ENCODE measurements around the gene ULK4.

ULK4 gene

GRCh38 chr3:41220906-41221677 lies 740.8 kb downstream of the ULK4 start:
- no peak overlapping the region for H2AK5ac ChIP-seq (ENCODE audit: low read length)
- no peaks in the 10 kb centered on the region for H3K27me3 ChIP-seq (ENCODE audit: insufficient read depth, low read length, poor library complexity)
- H4K5ac ChIP-seq (ENCODE audit: low read length) = no peak overlapping the region
- no peak overlapping the region for H2BK120ac ChIP-seq (ENCODE audit: low read depth, low read length)
- no peak overlapping the region for H3K23ac ChIP-seq (ENCODE audit: low read length)
- no peak overlapping the region for H3K27ac ChIP-seq (ENCODE audit: low read depth, low read length)
- H3K4me1 ChIP-seq (ENCODE audit: control insufficient read depth, low read depth, low read length) = no peaks in the 10 kb centered on the region
- no peak overlapping the region for H3K9ac ChIP-seq (ENCODE audit: low read length)
- no CpG with 5 or more reads among the region's 7 CpGs for WGBS (ENCODE audit: extremely low coverage, insufficient coverage, low lambda C conversion rate)
- no peak overlapping the region for H4K8ac ChIP-seq (ENCODE audit: low read depth, low read length)
- DNase-seq = no peak
- no peak overlapping the region for H3K56ac ChIP-seq (ENCODE audit: low read length)
- H3K36me3 ChIP-seq (ENCODE audit: control insufficient read depth, insufficient read depth, low read length) = peaks cover 13% of the 10 kb centered on the region
- no peak overlapping the region for H3K4ac ChIP-seq (ENCODE audit: low read depth, low read length)
- no peak overlapping the region for H3K4me2 ChIP-seq (ENCODE audit: low read length)
- no peak overlapping the region for H3K18ac ChIP-seq (ENCODE audit: low read length)
- no peak overlapping the region for H2BK5ac ChIP-seq (ENCODE audit: low read length)
- peaks cover 60% of the 10 kb centered on the region for H3K79me2 ChIP-seq (ENCODE audit: control insufficient read depth, insufficient read depth, low read length)
- H2BK15ac ChIP-seq (replicated peaks; ENCODE audit: low read depth) = no peak overlapping the region
- peaks cover 7% of the 10 kb centered on the region for H3K79me1 ChIP-seq (ENCODE audit: low read length)
- no peak overlapping the region for H3K4me3 ChIP-seq (ENCODE audit: low read length)

- Histone ChIP-seq H3K27ac (ENCODE audit: low read depth, low read length) (no peak overlapping the region), H3K79me2 (ENCODE audit: control insufficient read depth, insufficient read depth, low read length) (peaks cover 60% of the 10 kb centered on the region), H3K36me3 (ENCODE audit: control insufficient read depth, insufficient read depth, low read length) (peaks cover 2% of the 10 kb centered on the region), H3K4ac (ENCODE audit: low read depth, low read length) (no peak overlapping the region), H2AK5ac (ENCODE audit: low read length) (no peak overlapping the region), H3K9ac (ENCODE audit: low read length) (no peak overlapping the region), H4K8ac (ENCODE audit: low read depth, low read length) (no peak overlapping the region), H4K5ac (ENCODE audit: low read length) (no peak overlapping the region), H3K4me1 (ENCODE audit: control insufficient read depth, low read depth, low read length) (no peaks in the 10 kb centered on the region), H3K23ac (ENCODE audit: low read length) (no peak overlapping the region), H3K18ac (ENCODE audit: low read length) (no peak overlapping the region), H3K4me2 (ENCODE audit: low read length) (no peak overlapping the region), H2BK5ac (ENCODE audit: low read length) (no peak overlapping the region), H2BK15ac (replicated peaks; ENCODE audit: low read depth) (no peak overlapping the region), H2BK120ac (ENCODE audit: low read depth, low read length) (no peak overlapping the region), H3K79me1 (ENCODE audit: low read length) (peaks cover 2% of the 10 kb centered on the region), H3K4me3 (ENCODE audit: low read length) (no peak overlapping the region), H3K27me3 (ENCODE audit: insufficient read depth, low read length, poor library complexity) (no peaks in the 10 kb centered on the region), H3K56ac (ENCODE audit: low read length) (no peak overlapping the region)
- no peak for DNase-seq
- WGBS (ENCODE audit: extremely low coverage, insufficient coverage, low lambda C conversion rate) = no CpG with 5 or more reads among the region's 1 CpG
Observed at GRCh38 chr3:41219424-41219823, 742.5 kb downstream of the ULK4 start.

DNA sequence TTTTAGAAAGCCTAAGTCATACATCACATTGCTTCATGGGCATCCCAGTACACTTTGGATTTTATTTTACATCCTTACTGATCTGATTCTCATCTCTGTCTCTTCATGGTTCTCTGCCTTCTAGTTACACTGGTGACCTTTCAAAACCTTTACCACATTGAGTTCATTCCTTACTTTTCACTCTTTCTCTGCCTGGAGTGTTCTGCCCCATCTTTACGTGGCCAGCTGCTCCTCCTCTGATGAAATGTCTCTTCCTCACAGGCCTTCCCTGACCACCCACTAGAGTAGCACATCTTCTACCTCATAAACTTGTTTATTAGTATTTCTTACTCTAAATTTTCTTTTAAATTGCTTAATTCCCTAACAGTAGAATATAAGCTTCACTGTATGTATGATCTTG lies 744.9 kb downstream of the ULK4 start:
- Histone ChIP-seq H3K79me1 (ENCODE audit: low read length) (no peaks in the 10 kb centered on the region), H4K5ac (ENCODE audit: low read length) (no peak overlapping the region), H3K23ac (ENCODE audit: low read length) (no peak overlapping the region), H2BK15ac (replicated peaks; ENCODE audit: low read depth) (no peak overlapping the region), H2BK5ac (ENCODE audit: low read length) (no peak overlapping the region), H3K56ac (ENCODE audit: low read length) (no peak overlapping the region), H3K4ac (ENCODE audit: low read depth, low read length) (no peak overlapping the region), H3K9ac (ENCODE audit: low read length) (no peak overlapping the region), H3K27ac (ENCODE audit: low read depth, low read length) (no peak overlapping the region), H3K4me1 (ENCODE audit: control insufficient read depth, low read depth, low read length) (peaks cover 2% of the 10 kb centered on the region), H3K18ac (ENCODE audit: low read length) (no peak overlapping the region), H2AK5ac (ENCODE audit: low read length) (no peak overlapping the region), H4K8ac (ENCODE audit: low read depth, low read length) (no peak overlapping the region), H3K4me3 (ENCODE audit: low read length) (no peak overlapping the region), H2BK120ac (ENCODE audit: low read depth, low read length) (no peak overlapping the region), H3K36me3 (ENCODE audit: control insufficient read depth, insufficient read depth, low read length) (no peaks in the 10 kb centered on the region), H3K27me3 (ENCODE audit: insufficient read depth, low read length, poor library complexity) (no peaks in the 10 kb centered on the region), H3K4me2 (ENCODE audit: low read length) (no peak overlapping the region), H3K79me2 (ENCODE audit: control insufficient read depth, insufficient read depth, low read length) (peaks cover 68% of the 10 kb centered on the region)
- no peak for DNase-seq
- no CpG with 5 or more reads among the region's 1 CpG for WGBS (ENCODE audit: extremely low coverage, insufficient coverage, low lambda C conversion rate)

GRCh38 chr3:41216422-41216821 lies 745.5 kb downstream of the ULK4 start:
- Histone ChIP-seq H3K9ac (ENCODE audit: low read length) (no peak overlapping the region), H3K36me3 (ENCODE audit: control insufficient read depth, insufficient read depth, low read length) (no peaks in the 10 kb centered on the region), H3K4me3 (ENCODE audit: low read length) (no peak overlapping the region), H3K4me1 (ENCODE audit: control insufficient read depth, low read depth, low read length) (peaks cover 2% of the 10 kb centered on the region), H3K4me2 (ENCODE audit: low read length) (no peak overlapping the region), H3K27me3 (ENCODE audit: insufficient read depth, low read length, poor library complexity) (no peaks in the 10 kb centered on the region), H2BK5ac (ENCODE audit: low read length) (no peak overlapping the region), H3K4ac (ENCODE audit: low read depth, low read length) (no peak overlapping the region), H3K18ac (ENCODE audit: low read length) (no peak overlapping the region), H3K27ac (ENCODE audit: low read depth, low read length) (no peak overlapping the region), H3K56ac (ENCODE audit: low read length) (no peak overlapping the region), H2BK120ac (ENCODE audit: low read depth, low read length) (no peak overlapping the region), H2BK15ac (replicated peaks; ENCODE audit: low read depth) (no peak overlapping the region), H4K8ac (ENCODE audit: low read depth, low read length) (no peak overlapping the region), H4K5ac (ENCODE audit: low read length) (no peak overlapping the region), H3K79me1 (ENCODE audit: low read length) (no peaks in the 10 kb centered on the region), H2AK5ac (ENCODE audit: low read length) (no peak overlapping the region), H3K79me2 (ENCODE audit: control insufficient read depth, insufficient read depth, low read length) (peaks cover 69% of the 10 kb centered on the region), H3K23ac (ENCODE audit: low read length) (no peak overlapping the region)
- no CpG with 5 or more reads among the region's 2 CpGs for WGBS (ENCODE audit: extremely low coverage, insufficient coverage, low lambda C conversion rate)
- DNase-seq = no peak

GRCh38 chr3:41213588-41213987 lies 748.3 kb downstream of the ULK4 start:
- H4K8ac ChIP-seq (ENCODE audit: low read depth, low read length) = no peak overlapping the region
- no peak overlapping the region for H3K56ac ChIP-seq (ENCODE audit: low read length)
- H2BK120ac ChIP-seq (ENCODE audit: low read depth, low read length) = no peak overlapping the region
- no peak overlapping the region for H4K5ac ChIP-seq (ENCODE audit: low read length)
- peaks cover 2% of the 10 kb centered on the region for H3K4me1 ChIP-seq (ENCODE audit: control insufficient read depth, low read depth, low read length)
- no peak overlapping the region for H2BK5ac ChIP-seq (ENCODE audit: low read length)
- peaks cover 78% of the 10 kb centered on the region for H3K79me2 ChIP-seq (ENCODE audit: control insufficient read depth, insufficient read depth, low read length)
- H3K4me3 ChIP-seq (ENCODE audit: low read length) = no peak overlapping the region
- H3K18ac ChIP-seq (ENCODE audit: low read length) = no peak overlapping the region
- H3K27ac ChIP-seq (ENCODE audit: low read depth, low read length) = no peak overlapping the region
- H2BK15ac ChIP-seq (replicated peaks; ENCODE audit: low read depth) = no peak overlapping the region
- H3K9ac ChIP-seq (ENCODE audit: low read length) = no peak overlapping the region
- H2AK5ac ChIP-seq (ENCODE audit: low read length) = no peak overlapping the region
- DNase-seq = no peak
- H3K79me1 ChIP-seq (ENCODE audit: low read length) = no peaks in the 10 kb centered on the region
- H3K4me2 ChIP-seq (ENCODE audit: low read length) = no peak overlapping the region
- H3K36me3 ChIP-seq (ENCODE audit: control insufficient read depth, insufficient read depth, low read length) = no peaks in the 10 kb centered on the region
- H3K4ac ChIP-seq (ENCODE audit: low read depth, low read length) = no peak overlapping the region
- no peak overlapping the region for H3K23ac ChIP-seq (ENCODE audit: low read length)
- WGBS (ENCODE audit: extremely low coverage, insufficient coverage, low lambda C conversion rate) = no CpG with 5 or more reads among the region's 2 CpGs
- H3K27me3 ChIP-seq (ENCODE audit: insufficient read depth, low read length, poor library complexity) = no peaks in the 10 kb centered on the region

- Histone ChIP-seq H2BK15ac (replicated peaks; ENCODE audit: low read depth) (no peak overlapping the region), H3K79me2 (ENCODE audit: control insufficient read depth, insufficient read depth, low read length) (peaks cover 89% of the 10 kb centered on the region), H3K27me3 (ENCODE audit: insufficient read depth, low read length, poor library complexity) (no peaks in the 10 kb centered on the region), H3K9ac (ENCODE audit: low read length) (no peak overlapping the region), H3K4me3 (ENCODE audit: low read length) (no peak overlapping the region), H2BK120ac (ENCODE audit: low read depth, low read length) (no peak overlapping the region), H3K23ac (ENCODE audit: low read length) (no peak overlapping the region), H3K56ac (ENCODE audit: low read length) (no peak overlapping the region), H2BK5ac (ENCODE audit: low read length) (no peak overlapping the region), H3K27ac (ENCODE audit: low read depth, low read length) (no peak overlapping the region), H3K18ac (ENCODE audit: low read length) (no peak overlapping the region), H3K79me1 (ENCODE audit: low read length) (no peaks in the 10 kb centered on the region), H3K4me2 (ENCODE audit: low read length) (no peak overlapping the region), H4K5ac (ENCODE audit: low read length) (no peak overlapping the region), H3K36me3 (ENCODE audit: control insufficient read depth, insufficient read depth, low read length) (no peaks in the 10 kb centered on the region), H2AK5ac (ENCODE audit: low read length) (no peak overlapping the region), H3K4ac (ENCODE audit: low read depth, low read length) (no peak overlapping the region), H3K4me1 (ENCODE audit: control insufficient read depth, low read depth, low read length) (peaks cover 4% of the 10 kb centered on the region), H4K8ac (ENCODE audit: low read depth, low read length) (no peak overlapping the region)
- no CpG with 5 or more reads among the region's 2 CpGs for WGBS (ENCODE audit: extremely low coverage, insufficient coverage, low lambda C conversion rate)
- DNase-seq = no peak
Observed at GRCh38 chr3:41212088-41212487, 749.8 kb downstream of the ULK4 start.

All from mesendoderm (in vitro differentiated cells).